ENCODE measurements around the gene LIPI.

The LIPI gene

DNA sequence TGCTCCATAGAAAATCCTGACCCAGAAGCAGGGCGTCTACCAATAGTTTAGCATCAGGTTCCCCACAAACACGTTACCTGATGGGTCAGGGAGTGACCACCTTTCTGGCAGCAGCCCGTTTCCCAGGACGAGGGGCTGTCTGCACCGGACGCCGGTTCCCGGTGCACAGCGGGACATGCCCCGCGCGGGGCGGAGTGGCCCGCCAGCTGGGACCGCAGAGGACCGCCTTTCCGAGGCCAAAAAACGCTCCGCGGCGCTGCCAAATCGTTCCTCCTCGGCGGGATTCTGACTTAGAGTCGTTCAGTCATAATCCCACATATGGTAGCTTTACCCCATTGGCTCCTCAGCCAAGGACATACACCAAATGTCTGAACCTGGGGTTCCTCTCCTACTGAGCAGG, 126.1 kb downstream of the LIPI start:
- Histone ChIP-seq H3K27me3 (ENCODE audit: control insufficient read depth, insufficient read depth, low read length) (no peaks in the 10 kb centered on the region), H3K36me3 (ENCODE audit: control insufficient read depth, insufficient read depth, low read length) (peaks cover 10% of the 10 kb centered on the region), H3K9me3 (ENCODE audit: control insufficient read depth, insufficient read depth, low read length) (no peaks in the 10 kb centered on the region), H3K4me3 (ENCODE audit: low read depth, low read length) (no peak overlapping the region), H3K4me1 (ENCODE audit: control insufficient read depth, insufficient read depth, low read length) (no peaks in the 10 kb centered on the region), H3K9ac (ENCODE audit: low read depth, low read length) (no peak overlapping the region)

DNA sequence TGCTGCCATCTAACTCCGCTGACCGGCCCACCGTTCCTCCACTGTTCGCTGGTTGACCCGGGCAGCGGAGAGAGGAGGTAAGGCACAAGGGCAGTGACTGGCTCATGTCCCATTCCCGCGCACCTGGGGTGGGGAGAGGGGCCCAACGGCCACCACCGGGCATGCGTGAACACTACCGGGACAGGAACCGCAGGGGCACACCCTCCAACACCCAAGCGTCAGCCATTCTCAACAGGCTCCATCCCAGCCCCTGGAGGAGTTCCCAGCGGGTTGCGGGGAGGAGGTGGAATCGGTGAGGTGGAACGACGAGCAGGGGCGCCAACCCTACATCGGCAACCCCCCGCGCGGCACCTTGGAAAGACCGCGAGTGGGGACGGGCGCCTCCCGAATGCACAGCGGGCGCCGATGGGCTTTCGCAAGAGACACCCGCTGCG, 126.7 kb downstream of the LIPI start:
- Histone ChIP-seq H3K4me3 (ENCODE audit: low read depth, low read length) (no peak overlapping the region), H3K36me3 (ENCODE audit: control insufficient read depth, insufficient read depth, low read length) (peaks cover 10% of the 10 kb centered on the region), H3K27me3 (ENCODE audit: control insufficient read depth, insufficient read depth, low read length) (no peaks in the 10 kb centered on the region), H3K9me3 (ENCODE audit: control insufficient read depth, insufficient read depth, low read length) (no peaks in the 10 kb centered on the region), H3K4me1 (ENCODE audit: control insufficient read depth, insufficient read depth, low read length) (no peaks in the 10 kb centered on the region), H3K9ac (ENCODE audit: low read depth, low read length) (no peak overlapping the region)

DNA sequence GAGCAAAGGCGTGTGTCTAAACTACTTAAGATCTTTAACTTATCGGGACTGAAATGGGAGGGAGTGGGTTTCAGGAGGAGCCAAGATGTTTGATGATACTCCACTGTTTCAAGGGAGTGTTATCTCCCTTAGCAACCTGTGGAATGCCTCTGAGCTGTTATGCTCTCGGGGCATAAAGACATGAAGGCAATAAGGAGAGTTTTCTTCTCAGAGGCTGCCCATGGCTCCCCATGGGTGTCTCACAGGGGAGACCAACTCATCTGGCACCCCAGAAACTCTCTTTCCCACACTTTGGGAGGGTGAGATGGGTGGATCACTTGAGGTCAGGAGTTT, 130.0 kb downstream of the LIPI start:
- Histone ChIP-seq H3K9ac (ENCODE audit: low read depth, low read length) (no peak overlapping the region), H3K9me3 (ENCODE audit: control insufficient read depth, insufficient read depth, low read length) (no peaks in the 10 kb centered on the region), H3K36me3 (ENCODE audit: control insufficient read depth, insufficient read depth, low read length) (peaks cover 12% of the 10 kb centered on the region), H3K4me1 (ENCODE audit: control insufficient read depth, insufficient read depth, low read length) (no peaks in the 10 kb centered on the region), H3K27me3 (ENCODE audit: control insufficient read depth, insufficient read depth, low read length) (no peaks in the 10 kb centered on the region), H3K4me3 (ENCODE audit: low read depth, low read length) (no peak overlapping the region)

DNA sequence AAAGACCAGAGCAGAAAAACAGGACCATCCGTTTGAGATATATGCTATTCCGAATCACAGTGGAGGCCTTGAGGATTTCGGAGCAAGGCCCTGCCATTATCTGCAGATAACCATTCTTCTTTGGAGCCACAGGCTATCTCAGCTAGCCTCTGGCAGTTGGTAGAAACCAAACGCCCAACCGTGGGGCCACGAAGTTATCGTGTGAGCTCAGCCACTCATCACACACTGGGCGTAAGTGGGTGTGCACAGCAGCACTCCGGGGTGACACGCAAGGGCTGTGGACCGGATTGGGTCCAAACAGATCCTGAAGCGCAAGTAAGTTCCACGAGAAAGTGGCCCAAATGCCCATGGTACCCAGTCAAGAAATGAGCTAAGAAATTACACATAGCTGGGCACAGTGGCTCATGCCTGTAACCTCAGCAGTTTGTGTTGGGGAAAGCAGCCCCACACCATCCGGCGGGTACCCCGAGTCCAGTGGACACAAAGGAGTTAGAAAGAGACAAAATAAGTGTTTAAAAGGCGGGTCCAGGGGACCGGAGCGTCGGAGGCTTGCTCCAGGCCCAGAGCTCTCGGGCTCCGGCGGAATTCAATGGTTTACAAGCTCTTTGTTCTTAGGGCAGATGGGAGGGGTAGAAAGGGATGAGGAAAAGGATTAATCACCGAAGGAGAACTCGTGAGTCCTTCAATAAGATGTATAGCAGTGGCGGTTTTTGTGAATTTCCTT, 130.6 kb downstream of the LIPI start:
- H3K4me3 ChIP-seq (ENCODE audit: low read depth, low read length), result no peak overlapping the region
- no peaks in the 10 kb centered on the region for H3K4me1 ChIP-seq (ENCODE audit: control insufficient read depth, insufficient read depth, low read length)
- H3K9me3 ChIP-seq (ENCODE audit: control insufficient read depth, insufficient read depth, low read length), result no peaks in the 10 kb centered on the region
- H3K27me3 ChIP-seq (ENCODE audit: control insufficient read depth, insufficient read depth, low read length), result no peaks in the 10 kb centered on the region
- H3K9ac ChIP-seq (ENCODE audit: low read depth, low read length), result no peak overlapping the region
- peaks cover 12% of the 10 kb centered on the region for H3K36me3 ChIP-seq (ENCODE audit: control insufficient read depth, insufficient read depth, low read length)

DNA sequence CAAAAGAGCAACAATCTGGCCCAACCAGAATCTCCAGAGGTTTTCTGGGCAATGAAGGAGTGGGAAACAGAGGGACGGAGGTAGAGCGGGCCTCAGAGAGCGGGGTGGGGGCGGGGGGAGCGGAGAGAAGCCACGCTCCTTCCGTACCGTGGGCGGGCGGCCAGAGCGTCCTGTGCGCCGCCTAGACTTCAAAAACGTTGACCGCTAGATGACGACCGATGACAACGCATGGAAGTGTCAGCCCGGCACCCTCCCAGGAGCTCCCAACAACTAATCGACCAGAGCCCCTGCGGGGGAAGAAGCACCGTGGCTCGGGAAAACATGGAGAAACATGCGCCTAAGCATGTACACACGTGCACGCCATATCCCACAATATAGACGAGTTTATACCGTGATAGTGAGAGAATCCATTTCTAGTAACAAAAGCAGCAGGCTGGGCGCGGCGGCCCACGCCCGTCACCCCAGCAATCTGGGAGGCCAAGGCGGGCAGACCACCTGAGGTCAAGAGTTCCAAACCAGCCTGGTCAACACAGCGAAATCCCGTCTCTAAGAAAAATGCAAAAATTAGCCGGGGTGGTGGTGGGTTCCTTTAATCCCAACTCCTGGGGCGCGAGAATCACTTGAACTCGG, 131.9 kb downstream of the LIPI start:
- H3K9ac ChIP-seq (ENCODE audit: low read depth, low read length), result no peak overlapping the region
- H3K27me3 ChIP-seq (ENCODE audit: control insufficient read depth, insufficient read depth, low read length), result no peaks in the 10 kb centered on the region
- peaks cover 5% of the 10 kb centered on the region for H3K36me3 ChIP-seq (ENCODE audit: control insufficient read depth, insufficient read depth, low read length)
- H3K4me1 ChIP-seq (ENCODE audit: control insufficient read depth, insufficient read depth, low read length), result no peaks in the 10 kb centered on the region
- H3K9me3 ChIP-seq (ENCODE audit: control insufficient read depth, insufficient read depth, low read length), result no peaks in the 10 kb centered on the region
- no peak overlapping the region for H3K4me3 ChIP-seq (ENCODE audit: low read depth, low read length)

DNA sequence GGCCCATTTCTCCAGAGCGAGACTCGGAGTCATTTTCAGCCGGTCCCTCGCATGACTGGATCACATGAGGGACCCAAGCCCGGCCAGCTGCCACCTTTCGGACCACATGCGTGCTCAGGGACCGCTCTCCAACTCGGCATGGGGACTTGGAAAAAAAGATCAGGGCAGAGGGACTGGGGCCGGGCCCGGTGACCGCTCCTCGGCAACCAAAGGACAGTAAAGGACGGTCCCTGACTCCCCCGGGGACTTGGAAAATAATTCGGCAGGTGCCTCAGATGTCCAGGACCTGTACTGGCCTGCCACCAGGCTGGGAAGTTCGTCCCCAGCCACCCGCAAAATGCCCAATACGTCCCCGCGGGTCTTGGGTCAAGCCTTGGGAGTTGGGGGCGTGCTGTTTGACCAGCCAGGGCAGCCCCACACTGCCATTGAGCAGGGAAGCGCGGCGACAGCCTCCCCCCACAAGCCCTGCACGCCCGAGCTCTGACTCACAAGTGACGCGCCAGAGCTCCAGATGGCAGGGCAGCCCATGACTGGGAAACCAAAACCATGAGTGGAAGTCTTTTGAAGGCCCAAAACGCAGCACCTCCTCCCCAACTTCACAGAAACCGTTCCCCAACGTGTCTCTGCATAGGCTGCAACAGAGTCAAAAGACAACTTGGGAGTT, 134.5 kb downstream of the LIPI start:
- no peak overlapping the region for H3K4me3 ChIP-seq (ENCODE audit: low read depth, low read length)
- peaks cover 3% of the 10 kb centered on the region for H3K36me3 ChIP-seq (ENCODE audit: control insufficient read depth, insufficient read depth, low read length)
- no peak overlapping the region for H3K9ac ChIP-seq (ENCODE audit: low read depth, low read length)
- H3K27me3 ChIP-seq (ENCODE audit: control insufficient read depth, insufficient read depth, low read length), result no peaks in the 10 kb centered on the region
- H3K9me3 ChIP-seq (ENCODE audit: control insufficient read depth, insufficient read depth, low read length), result no peaks in the 10 kb centered on the region
- H3K4me1 ChIP-seq (ENCODE audit: control insufficient read depth, insufficient read depth, low read length), result no peaks in the 10 kb centered on the region

DNA sequence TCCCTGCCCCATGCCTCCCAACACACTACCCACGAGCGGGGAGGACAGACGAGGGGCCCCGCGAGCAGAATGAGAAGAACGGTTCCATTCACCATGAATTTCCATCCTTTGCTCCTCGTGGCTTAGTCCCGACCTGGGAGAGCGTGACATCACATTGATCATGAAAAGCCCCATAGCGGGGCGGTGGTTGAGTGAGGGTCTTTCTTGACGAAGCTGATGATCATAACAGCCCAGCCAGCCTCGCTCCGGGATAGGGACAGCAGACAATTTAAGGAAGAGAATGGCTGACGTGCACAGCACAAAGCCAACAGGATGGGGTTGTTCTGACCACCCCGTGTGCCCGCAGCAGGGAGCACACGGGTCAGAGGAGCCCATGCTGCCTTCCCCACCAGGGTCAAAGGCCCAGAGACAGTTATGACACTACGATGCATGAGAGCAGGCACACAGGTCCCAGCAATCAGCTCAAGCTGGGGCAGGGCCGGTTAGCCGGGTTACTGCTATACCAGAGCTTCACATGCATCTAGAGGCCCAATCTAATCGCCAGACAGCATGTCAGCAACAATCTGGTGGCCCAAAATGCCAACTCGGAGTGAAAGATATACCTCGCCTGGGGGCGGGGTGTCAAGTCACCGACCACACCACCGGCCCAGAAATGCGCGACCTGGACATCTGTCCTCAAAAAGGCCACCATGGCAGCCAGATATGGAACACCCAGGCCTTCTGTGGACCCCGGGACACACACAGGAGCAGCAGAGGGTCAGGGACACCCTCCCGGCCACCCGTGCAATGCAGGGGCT, 135.2 kb downstream of the LIPI start:
- H3K4me1 ChIP-seq (ENCODE audit: control insufficient read depth, insufficient read depth, low read length), result no peaks in the 10 kb centered on the region
- no peaks in the 10 kb centered on the region for H3K9me3 ChIP-seq (ENCODE audit: control insufficient read depth, insufficient read depth, low read length)
- H3K27me3 ChIP-seq (ENCODE audit: control insufficient read depth, insufficient read depth, low read length), result no peaks in the 10 kb centered on the region
- peaks cover 5% of the 10 kb centered on the region for H3K36me3 ChIP-seq (ENCODE audit: control insufficient read depth, insufficient read depth, low read length)
- no peak overlapping the region for H3K9ac ChIP-seq (ENCODE audit: low read depth, low read length)
- no peak overlapping the region for H3K4me3 ChIP-seq (ENCODE audit: low read depth, low read length)

DNA sequence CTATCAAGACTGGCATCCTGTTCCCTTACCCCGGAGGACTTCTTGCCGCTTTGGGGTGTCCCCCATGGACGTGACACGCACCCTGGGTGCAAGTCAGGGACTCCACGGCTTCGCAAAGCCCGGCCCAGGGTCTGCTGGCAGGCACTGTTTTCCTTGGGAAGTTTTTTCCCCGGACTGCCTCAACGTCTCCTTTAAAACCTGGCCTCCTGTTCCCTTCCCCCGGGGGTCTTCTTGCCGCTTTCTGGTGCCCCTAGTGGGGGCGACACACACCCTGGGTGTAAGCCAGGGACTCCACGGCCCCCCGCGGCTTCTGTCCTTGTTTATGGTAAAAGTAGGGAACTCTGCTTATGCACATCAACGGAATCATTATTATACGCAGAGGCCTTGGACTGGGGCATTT, 136.6 kb downstream of the LIPI start:
- H3K36me3 ChIP-seq (ENCODE audit: control insufficient read depth, insufficient read depth, low read length), result peaks cover 8% of the 10 kb centered on the region
- H3K4me1 ChIP-seq (ENCODE audit: control insufficient read depth, insufficient read depth, low read length), result no peaks in the 10 kb centered on the region
- H3K9ac ChIP-seq (ENCODE audit: low read depth, low read length), result no peak overlapping the region
- no peak overlapping the region for H3K4me3 ChIP-seq (ENCODE audit: low read depth, low read length)
- no peaks in the 10 kb centered on the region for H3K9me3 ChIP-seq (ENCODE audit: control insufficient read depth, insufficient read depth, low read length)
- no peaks in the 10 kb centered on the region for H3K27me3 ChIP-seq (ENCODE audit: control insufficient read depth, insufficient read depth, low read length)

DNA sequence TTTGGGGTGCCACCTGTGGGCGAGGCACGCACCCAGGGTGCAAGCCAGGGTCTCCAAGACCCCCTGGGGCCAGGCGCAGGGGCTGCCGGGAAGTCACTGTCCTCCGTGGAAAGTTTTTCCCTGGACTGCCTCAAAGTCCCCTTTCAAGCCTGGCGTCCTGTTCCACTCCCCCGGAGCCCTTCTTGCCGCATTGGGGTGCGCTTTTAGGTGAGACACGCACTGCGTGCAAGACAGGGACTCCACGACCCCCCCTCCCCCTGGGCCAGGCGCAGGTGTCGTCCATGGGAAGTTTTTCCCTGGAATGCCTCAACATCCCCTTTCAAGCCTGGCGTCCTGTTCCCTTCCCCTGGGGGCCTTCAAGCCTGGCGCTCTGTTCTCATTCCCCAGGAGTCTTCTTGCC, 137.1 kb downstream of the LIPI start:
- peaks cover 8% of the 10 kb centered on the region for H3K36me3 ChIP-seq (ENCODE audit: control insufficient read depth, insufficient read depth, low read length)
- no peaks in the 10 kb centered on the region for H3K9me3 ChIP-seq (ENCODE audit: control insufficient read depth, insufficient read depth, low read length)
- H3K4me3 ChIP-seq (ENCODE audit: low read depth, low read length), result no peak overlapping the region
- H3K4me1 ChIP-seq (ENCODE audit: control insufficient read depth, insufficient read depth, low read length), result no peaks in the 10 kb centered on the region
- no peak overlapping the region for H3K9ac ChIP-seq (ENCODE audit: low read depth, low read length)
- no peaks in the 10 kb centered on the region for H3K27me3 ChIP-seq (ENCODE audit: control insufficient read depth, insufficient read depth, low read length)

DNA sequence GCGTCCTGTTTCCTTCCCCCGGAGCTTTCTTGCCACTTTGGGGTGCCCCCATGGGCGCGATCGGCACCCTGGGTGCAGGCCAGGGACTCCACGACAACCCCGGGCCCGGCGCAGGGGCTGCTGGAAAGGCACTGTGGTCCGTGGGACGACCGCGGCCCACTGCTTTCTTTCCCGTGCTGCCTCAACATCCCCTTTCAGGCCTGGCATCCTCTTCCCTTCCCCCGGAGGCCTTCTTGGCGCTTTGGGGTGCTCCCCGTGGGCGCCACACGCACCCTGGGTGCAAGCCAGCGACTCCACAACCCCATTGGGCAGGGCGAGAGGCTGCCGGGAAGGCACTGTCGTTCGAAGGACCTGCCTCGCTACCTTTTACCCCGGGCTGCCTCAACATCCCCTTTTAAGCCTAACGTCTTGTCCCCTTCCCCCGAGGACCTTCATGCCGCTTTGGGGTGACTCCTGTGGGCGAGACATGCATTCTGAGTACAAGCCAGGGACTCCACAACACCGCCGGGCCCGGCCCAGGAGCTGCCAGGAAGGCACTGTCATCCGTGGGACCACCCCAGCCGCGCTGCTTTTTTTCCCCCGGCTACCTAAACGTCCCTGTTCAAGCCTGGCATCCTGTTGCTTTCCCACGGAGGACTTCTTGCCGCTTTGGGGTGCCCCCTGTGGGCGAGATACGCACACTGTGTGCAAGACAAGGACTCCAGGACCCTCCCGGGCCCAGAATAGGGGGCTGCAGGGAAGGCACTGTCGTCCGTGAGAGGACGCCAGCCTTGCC, 137.8 kb downstream of the LIPI start:
- H3K9me3 ChIP-seq (ENCODE audit: control insufficient read depth, insufficient read depth, low read length), result no peaks in the 10 kb centered on the region
- no peaks in the 10 kb centered on the region for H3K4me1 ChIP-seq (ENCODE audit: control insufficient read depth, insufficient read depth, low read length)
- no peak overlapping the region for H3K9ac ChIP-seq (ENCODE audit: low read depth, low read length)
- no peak overlapping the region for H3K4me3 ChIP-seq (ENCODE audit: low read depth, low read length)
- peaks cover 8% of the 10 kb centered on the region for H3K36me3 ChIP-seq (ENCODE audit: control insufficient read depth, insufficient read depth, low read length)
- H3K27me3 ChIP-seq (ENCODE audit: control insufficient read depth, insufficient read depth, low read length), result no peaks in the 10 kb centered on the region

Measured in iPS-15b (cell line).